Measurements from ENCODE around the gene SMYD3.

SMYD3 gene

DNA sequence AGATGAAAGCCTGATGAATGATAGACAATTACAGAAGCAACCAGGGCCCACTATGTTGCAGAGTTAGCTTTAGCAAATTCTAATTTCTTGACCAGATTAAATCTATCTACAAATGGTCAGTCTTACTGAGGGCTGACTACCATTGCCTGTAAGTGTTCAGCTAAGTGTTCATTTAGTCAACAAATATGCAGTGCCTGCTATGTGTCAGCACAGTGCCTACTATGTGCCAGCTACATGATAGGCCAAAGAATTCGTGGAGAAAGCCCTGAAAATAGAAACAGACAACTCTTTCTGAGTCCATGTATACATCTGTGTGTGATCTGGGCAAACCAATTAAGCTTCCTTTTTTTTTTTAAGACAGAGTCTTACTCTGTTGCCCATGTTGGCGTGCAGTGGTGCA lies 212.8 kb downstream of the SMYD3 start:
- Histone ChIP-seq H3K79me2 (ENCODE audit: insufficient read depth, low read depth) (no peaks in the 10 kb centered on the region), H3K27me3 (ENCODE audit: insufficient read depth, low read depth) (no peaks in the 10 kb centered on the region), H3K4me3 (IDR thresholded peaks at IDR 0.05; ENCODE audit: insufficient read depth, low read depth, low read length) (no peak overlapping the region), H3K27ac (no peak overlapping the region), H3K9ac (no peak overlapping the region), H2AFZ (ENCODE audit: low read depth) (no peak overlapping the region), H4K20me1 (ENCODE audit: insufficient read depth) (no peaks in the 10 kb centered on the region), H3K36me3 (ENCODE audit: insufficient read depth) (no peaks in the 10 kb centered on the region), H3K4me2 (no peak overlapping the region), H3K4me1 (ENCODE audit: low read depth, poor library complexity, severe bottlenecking) (no peaks in the 10 kb centered on the region)
- TF ChIP-seq, protein P1, sequence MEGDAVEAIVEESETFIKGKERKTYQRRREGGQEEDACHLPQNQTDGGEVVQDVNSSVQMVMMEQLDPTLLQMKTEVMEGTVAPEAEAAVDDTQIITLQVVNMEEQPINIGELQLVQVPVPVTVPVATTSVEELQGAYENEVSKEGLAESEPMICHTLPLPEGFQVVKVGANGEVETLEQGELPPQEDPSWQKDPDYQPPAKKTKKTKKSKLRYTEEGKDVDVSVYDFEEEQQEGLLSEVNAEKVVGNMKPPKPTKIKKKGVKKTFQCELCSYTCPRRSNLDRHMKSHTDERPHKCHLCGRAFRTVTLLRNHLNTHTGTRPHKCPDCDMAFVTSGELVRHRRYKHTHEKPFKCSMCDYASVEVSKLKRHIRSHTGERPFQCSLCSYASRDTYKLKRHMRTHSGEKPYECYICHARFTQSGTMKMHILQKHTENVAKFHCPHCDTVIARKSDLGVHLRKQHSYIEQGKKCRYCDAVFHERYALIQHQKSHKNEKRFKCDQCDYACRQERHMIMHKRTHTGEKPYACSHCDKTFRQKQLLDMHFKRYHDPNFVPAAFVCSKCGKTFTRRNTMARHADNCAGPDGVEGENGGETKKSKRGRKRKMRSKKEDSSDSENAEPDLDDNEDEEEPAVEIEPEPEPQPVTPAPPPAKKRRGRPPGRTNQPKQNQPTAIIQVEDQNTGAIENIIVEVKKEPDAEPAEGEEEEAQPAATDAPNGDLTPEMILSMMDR (conservative IDR thresholded peaks at IDR 0.05; ENCODE audit: low read depth, low read length), result no peak

DNA sequence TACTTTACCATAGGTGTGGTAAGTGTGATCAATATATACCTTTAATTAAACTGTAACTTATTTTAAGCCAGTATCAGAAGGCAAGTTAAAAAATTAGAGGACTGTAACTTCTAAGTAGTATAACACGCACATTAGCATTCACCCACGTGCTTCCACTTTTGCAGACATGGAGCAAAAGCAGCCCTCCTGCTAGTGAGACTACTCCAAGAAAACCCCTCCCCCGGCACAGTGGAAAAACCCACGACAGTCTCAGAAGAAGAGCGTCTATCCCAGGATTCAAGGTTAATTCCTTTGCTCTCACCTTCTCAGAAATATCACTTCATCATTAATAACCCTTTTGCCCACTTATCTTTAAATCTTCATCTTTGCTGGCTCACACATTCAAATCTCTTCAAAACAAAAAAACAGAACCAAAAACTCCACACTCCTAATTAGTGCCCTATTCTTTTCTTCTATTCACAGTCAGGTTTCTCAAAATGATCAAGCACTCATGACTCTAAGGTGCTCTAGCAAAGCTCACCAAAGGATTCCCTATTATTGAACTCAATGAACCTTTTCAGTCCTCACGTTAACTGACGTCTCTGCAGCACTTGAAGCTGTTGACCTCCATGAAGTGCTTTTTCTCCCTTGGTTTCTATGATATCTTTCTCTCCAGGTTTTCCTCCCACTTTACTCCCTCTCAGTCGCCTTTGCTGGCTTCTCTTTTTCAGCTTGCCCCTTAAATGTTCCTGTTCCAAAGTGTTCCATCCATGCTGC lies 213.5 kb downstream of the SMYD3 start:
- no peaks in the 10 kb centered on the region for H3K4me1 ChIP-seq (ENCODE audit: low read depth, poor library complexity, severe bottlenecking)
- TF ChIP-seq, protein P1 (conservative IDR thresholded peaks at IDR 0.05; ENCODE audit: low read depth, low read length), result no peak
- H3K27ac ChIP-seq, result no peak overlapping the region
- no peak overlapping the region for H3K4me3 ChIP-seq (IDR thresholded peaks at IDR 0.05; ENCODE audit: insufficient read depth, low read depth, low read length)
- no peaks in the 10 kb centered on the region for H3K79me2 ChIP-seq (ENCODE audit: insufficient read depth, low read depth)
- no peak overlapping the region for H2AFZ ChIP-seq (ENCODE audit: low read depth)
- no peak overlapping the region for H3K4me2 ChIP-seq
- H3K36me3 ChIP-seq (ENCODE audit: insufficient read depth), result no peaks in the 10 kb centered on the region
- H4K20me1 ChIP-seq (ENCODE audit: insufficient read depth), result no peaks in the 10 kb centered on the region
- no peak overlapping the region for H3K9ac ChIP-seq
- no peaks in the 10 kb centered on the region for H3K27me3 ChIP-seq (ENCODE audit: insufficient read depth, low read depth)

DNA sequence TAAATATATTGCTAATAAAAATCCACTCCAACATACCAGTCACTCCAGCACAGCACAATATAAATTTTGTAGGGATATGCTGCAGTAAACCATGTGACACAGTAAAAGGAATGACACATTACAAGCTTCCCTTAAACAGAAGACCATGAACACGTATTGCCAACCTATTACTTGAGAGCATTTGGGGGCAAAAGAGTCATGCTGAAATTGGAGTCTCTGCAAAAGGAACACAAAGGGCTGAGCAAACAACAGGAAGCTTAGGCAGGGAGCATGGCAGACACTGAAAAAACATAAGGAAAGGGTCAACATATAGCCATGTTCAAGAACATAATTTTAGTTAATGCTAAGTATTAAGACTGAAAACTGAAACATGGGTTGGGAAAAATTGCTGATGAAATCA lies 214.5 kb downstream of the SMYD3 start:
- H2AFZ ChIP-seq (ENCODE audit: low read depth), result no peak overlapping the region
- H3K27me3 ChIP-seq (ENCODE audit: insufficient read depth, low read depth), result no peaks in the 10 kb centered on the region
- no peaks in the 10 kb centered on the region for H3K79me2 ChIP-seq (ENCODE audit: insufficient read depth, low read depth)
- no peaks in the 10 kb centered on the region for H3K36me3 ChIP-seq (ENCODE audit: insufficient read depth)
- TF ChIP-seq, protein P1 (conservative IDR thresholded peaks at IDR 0.05; ENCODE audit: low read depth, low read length), result no peak
- H3K4me2 ChIP-seq, result no peak overlapping the region
- H3K4me3 ChIP-seq (IDR thresholded peaks at IDR 0.05; ENCODE audit: insufficient read depth, low read depth, low read length), result no peak overlapping the region
- no peaks in the 10 kb centered on the region for H4K20me1 ChIP-seq (ENCODE audit: insufficient read depth)
- no peaks in the 10 kb centered on the region for H3K4me1 ChIP-seq (ENCODE audit: low read depth, poor library complexity, severe bottlenecking)
- no peak overlapping the region for H3K27ac ChIP-seq
- H3K9ac ChIP-seq, result no peak overlapping the region

DNA sequence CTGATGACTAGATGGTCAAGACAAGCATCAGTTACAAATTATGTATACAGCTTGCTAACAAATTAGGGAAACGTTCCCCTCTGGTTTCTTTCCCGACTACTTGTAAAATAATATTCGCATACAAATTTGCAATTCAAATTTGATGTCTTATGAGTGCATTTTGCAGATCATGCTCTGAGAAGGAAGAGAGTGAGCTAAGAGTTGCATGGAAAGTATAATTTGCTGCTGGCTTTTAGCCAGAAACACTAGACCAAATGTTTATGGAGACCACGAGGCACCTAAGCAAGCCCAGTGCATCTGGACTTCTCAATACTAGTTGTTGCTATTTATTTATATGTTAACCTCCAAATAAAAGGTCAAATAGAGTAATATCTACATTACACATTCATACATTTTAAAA lies 216.0 kb downstream of the SMYD3 start:
- H3K79me2 ChIP-seq (ENCODE audit: insufficient read depth, low read depth), result no peaks in the 10 kb centered on the region
- no peak overlapping the region for H2AFZ ChIP-seq (ENCODE audit: low read depth)
- TF ChIP-seq, protein P1 (conservative IDR thresholded peaks at IDR 0.05; ENCODE audit: low read depth, low read length), result no peak
- H3K9ac ChIP-seq, result no peak overlapping the region
- no peaks in the 10 kb centered on the region for H3K36me3 ChIP-seq (ENCODE audit: insufficient read depth)
- no peaks in the 10 kb centered on the region for H3K4me1 ChIP-seq (ENCODE audit: low read depth, poor library complexity, severe bottlenecking)
- no peak overlapping the region for H3K27ac ChIP-seq
- no peak overlapping the region for H3K4me3 ChIP-seq (IDR thresholded peaks at IDR 0.05; ENCODE audit: insufficient read depth, low read depth, low read length)
- H3K4me2 ChIP-seq, result no peak overlapping the region
- no peaks in the 10 kb centered on the region for H4K20me1 ChIP-seq (ENCODE audit: insufficient read depth)
- no peaks in the 10 kb centered on the region for H3K27me3 ChIP-seq (ENCODE audit: insufficient read depth, low read depth)
